Measurements from ENCODE around the gene UNC93A.

DNA sequence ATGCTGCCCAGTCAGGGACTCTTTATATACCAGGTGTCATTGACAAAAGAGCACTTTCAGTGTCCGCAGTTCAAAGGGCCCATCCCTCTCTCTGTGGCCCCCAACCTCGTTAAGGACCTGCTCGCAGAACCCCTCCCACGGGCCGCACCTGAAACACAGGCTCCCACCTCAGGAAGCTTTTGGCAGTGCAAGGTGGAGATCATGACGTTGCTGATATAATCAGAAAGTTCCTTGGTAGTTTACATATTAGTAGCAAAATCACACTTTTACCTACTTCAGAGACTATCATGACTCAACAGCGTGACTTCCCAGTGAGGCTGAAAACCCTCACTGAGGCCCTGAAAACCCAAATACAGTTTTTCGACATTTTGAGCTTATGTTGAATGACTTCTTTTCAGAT, 37.9 kb downstream of the UNC93A start:
- TF ChIP-seq, protein P1, sequence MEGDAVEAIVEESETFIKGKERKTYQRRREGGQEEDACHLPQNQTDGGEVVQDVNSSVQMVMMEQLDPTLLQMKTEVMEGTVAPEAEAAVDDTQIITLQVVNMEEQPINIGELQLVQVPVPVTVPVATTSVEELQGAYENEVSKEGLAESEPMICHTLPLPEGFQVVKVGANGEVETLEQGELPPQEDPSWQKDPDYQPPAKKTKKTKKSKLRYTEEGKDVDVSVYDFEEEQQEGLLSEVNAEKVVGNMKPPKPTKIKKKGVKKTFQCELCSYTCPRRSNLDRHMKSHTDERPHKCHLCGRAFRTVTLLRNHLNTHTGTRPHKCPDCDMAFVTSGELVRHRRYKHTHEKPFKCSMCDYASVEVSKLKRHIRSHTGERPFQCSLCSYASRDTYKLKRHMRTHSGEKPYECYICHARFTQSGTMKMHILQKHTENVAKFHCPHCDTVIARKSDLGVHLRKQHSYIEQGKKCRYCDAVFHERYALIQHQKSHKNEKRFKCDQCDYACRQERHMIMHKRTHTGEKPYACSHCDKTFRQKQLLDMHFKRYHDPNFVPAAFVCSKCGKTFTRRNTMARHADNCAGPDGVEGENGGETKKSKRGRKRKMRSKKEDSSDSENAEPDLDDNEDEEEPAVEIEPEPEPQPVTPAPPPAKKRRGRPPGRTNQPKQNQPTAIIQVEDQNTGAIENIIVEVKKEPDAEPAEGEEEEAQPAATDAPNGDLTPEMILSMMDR (IDR thresholded peaks at IDR 0.05), result no peak
- no peak for TF ChIP-seq POLR2A (IDR thresholded peaks at IDR 0.05; ENCODE audit: low read depth)
- no peak for TF ChIP-seq POLR2AphosphoS5 (IDR thresholded peaks at IDR 0.05)
